GM18505 (cell line): Measurements from ENCODE around the gene CLDN16.

Source experiments
- ATAC-seq: cut with Tn5 transposase; IDR thresholded peaks from one replicate; pipeline ENCODE4 v1.9.1; 2021; ENCODE audit not compliant: unreplicated experiment
- POLR2A ChIP-seq: IDR thresholded peaks from 4 replicates; pipeline ENCODE4 v1.6.1; 2011; ENCODE audit warnings: borderline replicate concordance; ENCODE audit not compliant: insufficient read depth, insufficient read length; ENCODE audit errors: extremely low read depth

The CLDN16 gene

GRCh38 chr3:190397889-190398288, 9.9 kb downstream of the CLDN16 start:
- TF ChIP-seq POLR2A: no peak
- ATAC-seq: no peak

- ATAC-seq: no peak
- TF ChIP-seq POLR2A: no peak
Observed at GRCh38 chr3:190399677-190400076, 11.7 kb downstream of the CLDN16 start.

GRCh38 chr3:190401963-190402362, 14.0 kb downstream of the CLDN16 start:
- TF ChIP-seq POLR2A: no peak
- no peak for ATAC-seq

- no peak for ATAC-seq
- no peak for TF ChIP-seq POLR2A
Observed at GRCh38 chr3:190404715-190405114, 16.8 kb downstream of the CLDN16 start.

- no peak for TF ChIP-seq POLR2A
- ATAC-seq: no peak
Observed at GRCh38 chr3:190414297-190414696, 26.3 kb downstream of the CLDN16 start.

GRCh38 chr3:190424108-190424477, 36.1 kb downstream of the CLDN16 start:
- ATAC-seq: peak; percentile 25
- no peak for TF ChIP-seq POLR2A

GRCh38 chr3:190424478-190425439, 36.8 kb downstream of the CLDN16 start:
- peak; percentile 63 for ATAC-seq
- no peak for TF ChIP-seq POLR2A

- no peak for ATAC-seq
- no peak for TF ChIP-seq POLR2A
Observed at GRCh38 chr3:190425833-190426232, 37.9 kb downstream of the CLDN16 start.

- TF ChIP-seq POLR2A: no peak
- no peak for ATAC-seq
Observed at GRCh38 chr3:190426806-190427507, 39.0 kb downstream of the CLDN16 start.

GRCh38 chr3:190429681-190430080, 41.7 kb downstream of the CLDN16 start:
- ATAC-seq: no peak
- TF ChIP-seq POLR2A: no peak

- TF ChIP-seq POLR2A: no peak
- no peak for ATAC-seq
Observed at GRCh38 chr3:190430906-190431305, 42.9 kb downstream of the CLDN16 start.

- ATAC-seq: no peak
- TF ChIP-seq POLR2A: no peak
Observed at GRCh38 chr3:190432216-190432615, 44.3 kb downstream of the CLDN16 start.

- TF ChIP-seq POLR2A: no peak
- ATAC-seq: no peak
Observed at GRCh38 chr3:190433626-190434025, 45.7 kb downstream of the CLDN16 start.

- no peak for TF ChIP-seq POLR2A
- no peak for ATAC-seq
Observed at GRCh38 chr3:190435618-190436017, 47.7 kb downstream of the CLDN16 start.
